Ascending aorta (tissue), 2 donors: ENCODE measurements around the gene SLC25A10. TPM values are rescaled to one million over a fixed set of nuclear protein-coding genes. Genes with fewer than 3 reads are reported as not detected.

Experiments
- DNase-seq, 2 donors: peaks; one replicate each; pipeline ENCODE4 v3.0.0-alpha.2; 2019; ENCODE audit warnings: low spot score in 2 of 2
- H3K27ac ChIP-seq, 2 donors: fragments of 200-600 bp; sonication (generic); one replicate each; pipeline ENCODE4 v1.5.1; 2016 to 2017; ENCODE audit warnings: mild to moderate bottlenecking in 1 of 2
- H3K27me3 ChIP-seq: fragments of 200-600 bp; sonication (generic); one replicate; pipeline ENCODE4 v1.5.1; 2017
- H3K36me3 ChIP-seq, 2 donors: fragments of 200-600 bp; sonication (generic); one replicate each; pipeline ENCODE4 v1.5.1; 2016
- H3K4me1 ChIP-seq, 2 donors: fragments of 200-600 bp; sonication (generic); one replicate each; pipeline ENCODE4 v1.5.1; 2016 to 2017; ENCODE audit warnings: mild to moderate bottlenecking in 1 of 2
- H3K4me3 ChIP-seq, 2 donors: fragments of 200-600 bp; sonication (generic); one replicate each; pipeline ENCODE4 v1.5.1; 2016 to 2017; ENCODE audit warnings: mild to moderate bottlenecking in 1 of 2
- H3K9me3 ChIP-seq, 2 donors: fragments of 200-600 bp; sonication (generic); one replicate each; pipeline ENCODE4 v1.5.1; 2016
- intact Hi-C: fragments of 100-400 bp; cut with DNase I; formaldehyde crosslinking; loops from one replicate; pipeline ENCODE4 v1.15.1; 2023
- total RNA-seq: library from RNA; depleted of rRNA; stranded (reverse); fragments of >200 nt; gene quantifications from one replicate; pipeline ENCODE4 v1.1.0, GENCODE V29; 2016
- TF ChIP-seq, protein P1 (sequence below), 3 experiments: fragments of 200-600 bp in 2 of 3; fragments of 450-650 bp in 1 of 3; sonication (generic) in 2 of 3; IDR thresholded peaks; one replicate each; pipeline ENCODE4 v1.5.1; 2016 to 2019; ENCODE audit warnings: antibody characterized with exemption in 3 of 3, mild to moderate bottlenecking in 1 of 3, moderate library complexity in 1 of 3

The SLC25A10 gene
- total RNA-seq, 1 donor from 2014 or later: 0.53 TPM

DNA sequence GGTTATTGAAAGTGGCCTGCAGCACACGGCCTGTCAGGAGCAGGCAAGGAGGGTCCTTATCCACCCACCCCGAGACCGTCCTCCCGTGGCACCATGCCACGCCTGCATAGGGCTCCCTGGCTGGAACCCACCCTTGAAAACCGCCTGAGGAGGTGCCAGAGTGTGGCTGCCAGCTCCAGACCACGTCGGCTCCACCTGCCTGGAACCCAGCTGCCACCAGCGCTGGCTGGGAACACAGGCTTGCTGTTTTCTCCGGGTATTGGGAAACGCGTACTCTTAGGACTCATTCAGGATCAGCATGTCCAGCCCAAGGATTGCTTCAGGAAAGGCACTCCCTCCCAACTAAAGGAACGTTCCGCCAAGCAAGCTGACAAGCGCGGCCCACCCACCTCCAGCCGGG is 35.2 kb upstream of the SLC25A10 start:
- TF ChIP-seq, protein P1, sequence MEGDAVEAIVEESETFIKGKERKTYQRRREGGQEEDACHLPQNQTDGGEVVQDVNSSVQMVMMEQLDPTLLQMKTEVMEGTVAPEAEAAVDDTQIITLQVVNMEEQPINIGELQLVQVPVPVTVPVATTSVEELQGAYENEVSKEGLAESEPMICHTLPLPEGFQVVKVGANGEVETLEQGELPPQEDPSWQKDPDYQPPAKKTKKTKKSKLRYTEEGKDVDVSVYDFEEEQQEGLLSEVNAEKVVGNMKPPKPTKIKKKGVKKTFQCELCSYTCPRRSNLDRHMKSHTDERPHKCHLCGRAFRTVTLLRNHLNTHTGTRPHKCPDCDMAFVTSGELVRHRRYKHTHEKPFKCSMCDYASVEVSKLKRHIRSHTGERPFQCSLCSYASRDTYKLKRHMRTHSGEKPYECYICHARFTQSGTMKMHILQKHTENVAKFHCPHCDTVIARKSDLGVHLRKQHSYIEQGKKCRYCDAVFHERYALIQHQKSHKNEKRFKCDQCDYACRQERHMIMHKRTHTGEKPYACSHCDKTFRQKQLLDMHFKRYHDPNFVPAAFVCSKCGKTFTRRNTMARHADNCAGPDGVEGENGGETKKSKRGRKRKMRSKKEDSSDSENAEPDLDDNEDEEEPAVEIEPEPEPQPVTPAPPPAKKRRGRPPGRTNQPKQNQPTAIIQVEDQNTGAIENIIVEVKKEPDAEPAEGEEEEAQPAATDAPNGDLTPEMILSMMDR (IDR thresholded peaks at IDR 0.05): no peak
- H3K27ac ChIP-seq: no peak overlapping the region
- DNase-seq: no peak
- intact Hi-C loops: no loop called here
- no peaks in the 10 kb centered on the region for H3K27me3 ChIP-seq
- H3K4me1 ChIP-seq: no peaks in the 10 kb centered on the region
- no peaks in the 10 kb centered on the region for H3K9me3 ChIP-seq
- peaks cover 12 to 17% of the 10 kb centered on the region in 2 donors for H3K36me3 ChIP-seq
- H3K4me3 ChIP-seq: no peak overlapping the region

DNA sequence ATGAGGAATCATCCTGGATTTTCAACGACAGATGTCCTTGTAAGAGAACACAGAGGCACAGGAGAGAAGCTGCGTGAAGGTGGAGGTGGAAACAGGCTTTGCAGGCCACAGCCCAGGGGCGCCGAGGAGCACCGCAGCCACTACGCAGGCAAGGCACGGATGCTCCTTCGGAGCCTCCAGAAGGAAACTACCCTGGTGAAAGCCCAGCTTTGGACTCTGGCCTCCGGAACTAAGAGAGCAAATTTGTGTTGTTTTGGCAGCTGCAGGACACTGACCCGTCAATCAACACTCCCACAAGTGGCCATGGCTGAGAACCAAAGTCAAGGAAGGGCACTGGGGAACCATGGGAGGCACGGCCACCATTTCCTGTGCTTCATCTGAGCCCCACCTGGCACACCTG is 31.9 kb upstream of the SLC25A10 start:
- no peak overlapping the region for H3K4me3 ChIP-seq
- intact Hi-C loops: no loop called here
- no peak overlapping the region for H3K27ac ChIP-seq
- TF ChIP-seq, protein P1 (IDR thresholded peaks at IDR 0.05): no peak
- H3K27me3 ChIP-seq: no peaks in the 10 kb centered on the region
- H3K4me1 ChIP-seq: peaks cover 8 to 14% of the 10 kb centered on the region in 2 donors
- no peak for DNase-seq
- no peaks in the 10 kb centered on the region for H3K36me3 ChIP-seq
- no peaks in the 10 kb centered on the region for H3K9me3 ChIP-seq

DNA sequence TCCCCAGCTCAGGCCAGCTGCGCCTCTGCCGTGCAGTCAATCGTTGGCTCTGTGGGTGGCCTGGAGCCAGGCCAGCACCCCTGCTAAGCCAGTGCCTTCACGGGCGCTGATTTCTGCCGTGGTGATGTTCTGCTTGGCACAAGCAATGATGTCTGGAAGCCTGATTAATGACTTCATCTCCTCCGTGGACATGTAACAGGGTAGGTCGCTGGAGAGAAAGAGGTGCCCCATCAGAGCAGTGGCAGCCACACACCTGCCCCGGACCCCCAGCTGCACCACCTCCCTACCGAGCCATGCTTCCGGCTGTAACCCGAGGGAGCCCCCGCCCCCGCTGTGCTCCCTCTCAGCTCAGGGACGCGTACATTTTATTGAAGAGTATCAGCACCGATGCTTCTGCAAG is 30.4 kb upstream of the SLC25A10 start:
- intact Hi-C loops: no loop called here
- no peak for DNase-seq
- H3K4me1 ChIP-seq: peaks cover 14 to 20% of the 10 kb centered on the region in 2 donors
- TF ChIP-seq, protein P1 (IDR thresholded peaks at IDR 0.05): no peak
- peaks cover 7 to 10% of the 10 kb centered on the region in 2 donors for H3K36me3 ChIP-seq
- H3K27me3 ChIP-seq: no peaks in the 10 kb centered on the region
- no peak overlapping the region for H3K27ac ChIP-seq
- H3K9me3 ChIP-seq: no peaks in the 10 kb centered on the region
- H3K4me3 ChIP-seq: no peak overlapping the region

DNA sequence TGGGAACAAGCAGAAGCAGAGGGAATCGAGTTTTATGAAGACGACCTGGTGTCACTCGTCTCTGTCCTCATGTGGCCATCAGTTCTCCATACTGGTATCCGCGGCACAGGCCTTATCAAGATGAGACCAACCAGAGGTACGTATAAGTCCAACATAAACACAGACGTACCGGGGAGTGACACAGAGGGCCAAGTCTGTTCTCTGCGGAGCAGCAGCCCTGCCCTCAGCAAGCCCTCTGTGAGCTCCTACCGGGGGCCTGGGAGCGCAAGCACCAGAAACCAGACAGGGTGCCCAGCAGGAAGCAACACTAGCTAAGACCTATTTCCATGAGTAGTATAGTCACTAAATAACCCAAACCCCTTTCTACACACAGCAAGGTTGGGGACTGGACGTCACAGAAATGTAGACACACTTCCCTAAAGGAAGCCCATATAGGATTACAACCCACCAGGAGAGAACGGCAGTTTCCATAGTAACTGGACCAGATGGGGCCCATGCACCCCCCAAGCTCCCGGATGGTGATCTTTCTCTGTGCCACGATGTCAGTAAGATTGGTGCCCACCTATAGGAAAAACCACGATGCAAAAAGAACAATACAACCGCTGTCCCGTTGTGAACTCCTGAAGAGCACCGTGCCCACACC is 29.4 kb upstream of the SLC25A10 start:
- intact Hi-C loops: loop anchor here (1.0 kb wide), 2 partner anchors 16 to 21 kb away; partner anchors contain the start of genes CCDC137, MRPL12 and OXLD1
- H3K4me1 ChIP-seq: peaks cover 14 to 20% of the 10 kb centered on the region in 2 donors
- TF ChIP-seq, protein P1 (IDR thresholded peaks at IDR 0.05): no peak
- no peaks in the 10 kb centered on the region for H3K9me3 ChIP-seq
- H3K4me3 ChIP-seq: peak overlapping the region; percentile 66 to 84
- H3K27me3 ChIP-seq: no peaks in the 10 kb centered on the region
- H3K27ac ChIP-seq: peak overlapping the region in 1 of 2 donors; percentile 63
- DNase-seq: no peak
- H3K36me3 ChIP-seq: peaks cover 17 to 20% of the 10 kb centered on the region in 2 donors

DNA sequence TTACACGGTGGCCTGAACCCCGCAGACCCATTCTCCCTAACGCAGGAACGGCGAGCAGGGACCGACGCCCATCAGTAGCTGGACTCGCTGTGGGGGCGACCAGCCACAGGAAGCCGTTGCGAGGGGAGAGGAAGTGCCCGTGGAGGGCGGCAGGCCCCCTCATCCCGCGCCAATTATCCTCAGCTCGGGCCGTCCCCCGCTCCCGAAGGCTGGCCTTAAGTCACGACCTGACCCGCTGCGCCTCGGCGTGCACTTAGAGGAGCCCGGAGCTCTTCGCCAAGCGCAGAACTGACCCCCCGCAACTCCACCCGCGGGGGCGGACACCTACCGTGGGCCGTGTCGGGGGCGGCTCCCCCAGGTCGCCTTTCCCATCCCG is 28.9 kb upstream of the SLC25A10 start:
- TF ChIP-seq, protein P1 (IDR thresholded peaks at IDR 0.05): no peak
- peak overlapping the region; percentile 62 to 63 for H3K27ac ChIP-seq
- peak overlapping the region; percentile 66 to 84 for H3K4me3 ChIP-seq
- no peaks in the 10 kb centered on the region for H3K27me3 ChIP-seq
- peaks cover 14 to 20% of the 10 kb centered on the region in 2 donors for H3K4me1 ChIP-seq
- H3K36me3 ChIP-seq: peaks cover 22 to 25% of the 10 kb centered on the region in 2 donors
- DNase-seq: no peak
- intact Hi-C loops: loop anchor here (1.0 kb wide), 2 partner anchors 17 to 20 kb away; partner anchors contain the start of genes CCDC137, MRPL12 and OXLD1
- no peaks in the 10 kb centered on the region for H3K9me3 ChIP-seq
